ENCODE measurements around the gene TIAM1.

DNA sequence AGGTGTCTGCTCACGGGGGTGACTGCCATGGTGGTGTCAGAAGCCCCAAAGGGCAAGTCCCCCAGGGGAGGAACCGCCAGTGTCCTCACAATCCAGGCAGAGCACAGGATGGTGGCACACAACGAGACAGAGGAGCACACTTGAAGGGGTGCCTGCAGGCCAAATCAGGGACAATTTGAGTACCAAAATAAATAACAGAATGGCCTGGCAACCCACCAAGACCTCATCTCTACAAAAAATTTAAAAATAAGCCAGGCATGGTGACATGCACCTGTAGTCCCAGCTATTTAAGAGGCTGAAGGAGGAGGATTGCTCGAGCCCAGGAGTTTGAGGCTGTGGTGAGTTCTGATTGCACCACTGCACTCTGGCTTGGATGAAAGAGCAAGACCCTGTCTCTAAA is 38.2 kb downstream of the TIAM1 start:
- TF ChIP-seq, protein P1, sequence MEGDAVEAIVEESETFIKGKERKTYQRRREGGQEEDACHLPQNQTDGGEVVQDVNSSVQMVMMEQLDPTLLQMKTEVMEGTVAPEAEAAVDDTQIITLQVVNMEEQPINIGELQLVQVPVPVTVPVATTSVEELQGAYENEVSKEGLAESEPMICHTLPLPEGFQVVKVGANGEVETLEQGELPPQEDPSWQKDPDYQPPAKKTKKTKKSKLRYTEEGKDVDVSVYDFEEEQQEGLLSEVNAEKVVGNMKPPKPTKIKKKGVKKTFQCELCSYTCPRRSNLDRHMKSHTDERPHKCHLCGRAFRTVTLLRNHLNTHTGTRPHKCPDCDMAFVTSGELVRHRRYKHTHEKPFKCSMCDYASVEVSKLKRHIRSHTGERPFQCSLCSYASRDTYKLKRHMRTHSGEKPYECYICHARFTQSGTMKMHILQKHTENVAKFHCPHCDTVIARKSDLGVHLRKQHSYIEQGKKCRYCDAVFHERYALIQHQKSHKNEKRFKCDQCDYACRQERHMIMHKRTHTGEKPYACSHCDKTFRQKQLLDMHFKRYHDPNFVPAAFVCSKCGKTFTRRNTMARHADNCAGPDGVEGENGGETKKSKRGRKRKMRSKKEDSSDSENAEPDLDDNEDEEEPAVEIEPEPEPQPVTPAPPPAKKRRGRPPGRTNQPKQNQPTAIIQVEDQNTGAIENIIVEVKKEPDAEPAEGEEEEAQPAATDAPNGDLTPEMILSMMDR (IDR thresholded peaks at IDR 0.05; ENCODE audit: low read depth, low read length), result no peak
- no peak for TF ChIP-seq MAX (IDR thresholded peaks at IDR 0.05; ENCODE audit: low read depth, low read length)
- TF ChIP-seq MYC (IDR thresholded peaks at IDR 0.05; ENCODE audit: low read depth, low read length), result no peak
- no peak for TF ChIP-seq POLR2A (IDR thresholded peaks at IDR 0.05; ENCODE audit: extremely low read depth, insufficient read length)
